Eye (tissue), 1 donor: ENCODE data around the gene TRPT1.
A peak's percentile ranks its signal among the peaks of the same experiment; 100 is the strongest.

Experiments
- DNase-seq: peaks from one replicate; pipeline ENCODE4 v3.0.0-alpha.2; 2015

Gene TRPT1

DNA sequence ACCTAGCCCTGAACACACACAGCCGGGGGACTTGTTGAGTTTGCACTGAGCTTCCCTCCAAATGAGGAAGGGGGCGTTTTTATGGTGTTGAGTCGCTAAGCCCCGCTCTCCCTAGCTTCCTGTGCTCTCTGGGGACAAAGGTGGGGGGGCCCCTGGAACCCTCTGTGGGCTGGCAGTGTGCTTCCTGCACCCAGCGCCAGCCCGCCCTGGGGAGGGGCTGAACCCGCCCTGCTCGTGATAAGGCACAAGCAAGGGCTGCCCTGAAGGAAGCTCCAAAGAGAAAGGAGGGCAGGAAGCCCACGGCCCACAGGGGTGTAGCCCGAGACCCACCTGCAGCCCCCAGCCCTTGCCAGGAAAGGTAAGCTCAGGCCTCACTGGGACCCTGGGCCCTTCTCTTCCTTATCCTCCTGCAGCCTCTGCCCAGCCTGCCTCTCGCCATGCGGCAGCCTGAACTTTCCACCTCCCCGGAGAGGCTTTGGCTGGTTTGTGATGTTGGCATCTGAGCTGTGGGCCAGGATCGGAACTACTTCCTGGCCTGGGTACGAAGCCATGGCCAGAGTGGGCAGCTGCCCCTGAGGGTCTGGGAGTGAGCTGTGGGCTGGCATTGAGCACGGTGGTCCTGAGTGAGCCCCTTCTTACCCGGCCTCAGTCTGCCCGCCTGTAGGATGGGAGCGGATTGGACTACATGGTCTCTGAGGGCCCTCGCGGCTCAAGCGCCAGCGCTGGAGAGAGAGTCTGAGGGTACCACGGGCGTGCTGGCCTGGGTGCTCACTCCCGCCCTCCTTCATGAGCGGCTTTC lies 19.3 kb downstream of the TRPT1 start, which contains the start of gene FERMT3:
Gene FERMT3 (plus strand): TSS at position 265 of the 799 bp plus-strand sequence. CDS start 644 bp downstream, outside the sequence.
- DNase-seq: no peak

DNA sequence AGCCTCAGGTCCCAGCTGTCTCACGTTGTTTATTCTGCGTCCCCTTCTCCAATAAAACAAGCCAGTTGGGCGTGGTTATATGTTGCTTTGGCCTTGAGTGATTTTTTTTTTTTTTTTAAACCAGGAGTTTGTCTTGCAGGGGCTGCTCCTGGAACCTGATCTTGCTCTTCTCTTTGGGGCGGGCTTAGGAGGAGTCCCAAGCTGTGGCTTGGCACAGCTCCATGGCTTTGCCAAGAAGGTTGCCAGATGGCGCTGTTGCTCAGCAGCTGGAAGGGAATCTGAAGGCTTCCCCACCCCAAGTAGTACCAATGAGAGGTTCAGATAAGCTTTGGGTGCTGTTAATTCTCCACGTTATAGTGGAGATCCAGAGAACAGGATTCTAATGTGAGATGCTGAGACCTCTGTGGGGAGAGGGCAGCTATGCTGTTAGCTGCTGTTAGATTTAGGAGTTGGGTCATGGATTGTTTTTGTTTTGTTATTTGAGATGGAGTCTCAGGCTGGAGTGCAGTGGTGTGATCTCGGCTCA lies 21.5 kb downstream of the TRPT1 start:
- DNase-seq: peak; percentile 93

DNA sequence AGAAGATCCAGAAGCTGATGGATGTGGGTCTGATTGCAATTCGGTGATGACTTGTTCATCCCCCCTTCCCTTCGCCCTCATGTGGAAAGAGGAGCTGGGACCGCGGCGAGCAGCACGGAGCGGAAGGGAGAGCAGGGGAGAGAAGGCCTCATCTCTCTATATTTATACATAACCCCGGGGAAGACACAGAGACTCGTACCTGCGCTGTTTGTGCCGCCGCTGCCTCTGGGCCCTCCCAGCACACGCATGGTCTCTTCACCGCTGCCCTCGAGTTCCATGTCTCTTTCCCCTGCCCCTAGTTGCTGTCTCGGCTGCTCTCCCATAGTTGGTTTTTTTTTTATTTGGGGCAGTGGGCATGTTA lies 21.9 kb downstream of the TRPT1 start:
- DNase-seq: no peak

DNA sequence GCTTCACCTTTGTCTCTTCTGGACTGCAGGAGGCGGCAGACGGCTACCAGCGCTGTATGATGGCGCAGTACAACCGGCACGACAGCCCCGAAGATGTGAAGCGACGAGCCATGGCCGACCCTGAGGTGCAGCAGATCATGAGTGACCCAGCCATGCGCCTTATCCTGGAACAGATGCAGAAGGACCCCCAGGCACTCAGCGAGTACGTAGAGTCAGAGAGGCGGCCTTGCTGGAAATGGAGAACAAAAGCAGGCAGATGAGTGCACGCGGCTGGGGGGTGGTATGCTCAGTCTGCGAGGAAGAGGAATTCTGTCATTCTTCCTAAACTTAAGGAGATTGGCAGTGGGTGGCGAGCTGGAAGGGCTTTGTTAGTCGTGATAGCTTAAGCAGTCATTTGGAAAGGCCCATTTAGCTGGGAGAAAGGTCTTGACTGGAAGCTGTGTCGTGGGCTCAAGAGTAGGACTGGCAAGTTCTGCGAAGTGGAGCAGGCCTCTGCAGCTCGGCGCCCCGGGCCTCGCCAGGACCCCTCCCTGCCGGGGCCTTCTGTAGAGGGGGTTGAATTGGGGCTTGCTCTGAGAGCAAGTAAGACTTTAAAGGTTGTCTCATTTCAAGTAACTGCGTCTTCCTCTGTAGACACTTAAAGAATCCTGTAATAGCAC lies 22.4 kb downstream of the TRPT1 start:
- peak; percentile 31 for DNase-seq

DNA sequence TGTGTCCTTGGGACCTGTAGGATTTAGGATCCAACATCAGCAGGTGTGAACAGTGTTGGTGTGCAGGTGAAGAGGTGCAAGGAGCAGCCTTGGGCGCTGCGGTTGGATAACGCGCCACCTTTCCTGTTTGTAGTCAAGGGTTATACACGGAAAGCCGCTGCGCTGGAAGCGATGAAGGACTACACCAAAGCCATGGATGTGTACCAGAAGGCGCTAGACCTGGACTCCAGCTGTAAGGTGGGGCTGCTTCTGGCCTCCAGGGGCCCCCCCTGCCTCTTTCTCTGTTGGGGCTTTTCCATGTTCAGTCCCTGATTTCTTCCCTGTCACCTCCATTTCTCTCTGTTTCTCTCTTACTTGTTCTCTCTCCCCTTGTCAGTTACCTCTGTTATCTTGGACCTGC lies 23.0 kb downstream of the TRPT1 start:
- no peak for DNase-seq

DNA sequence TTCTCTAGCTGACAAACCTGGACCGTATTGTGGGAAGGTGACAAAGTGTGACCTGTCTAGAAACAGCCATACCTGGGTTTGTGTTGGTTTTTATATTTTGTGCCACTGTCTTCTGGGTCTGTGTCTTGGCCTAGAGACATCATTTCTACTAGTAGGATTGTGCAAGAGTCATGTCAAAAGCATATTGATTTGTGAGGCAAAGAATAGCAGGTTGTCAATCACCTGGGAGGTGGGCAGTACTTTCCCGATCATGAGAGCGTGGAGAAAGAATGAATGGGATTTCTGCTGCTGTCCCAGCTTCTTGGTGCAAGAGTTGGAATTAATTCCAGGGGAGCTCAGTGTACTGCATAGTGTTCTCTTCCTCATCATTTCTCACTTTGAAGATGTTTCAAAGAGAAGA lies 24.4 kb downstream of the TRPT1 start:
- DNase-seq: no peak

DNA sequence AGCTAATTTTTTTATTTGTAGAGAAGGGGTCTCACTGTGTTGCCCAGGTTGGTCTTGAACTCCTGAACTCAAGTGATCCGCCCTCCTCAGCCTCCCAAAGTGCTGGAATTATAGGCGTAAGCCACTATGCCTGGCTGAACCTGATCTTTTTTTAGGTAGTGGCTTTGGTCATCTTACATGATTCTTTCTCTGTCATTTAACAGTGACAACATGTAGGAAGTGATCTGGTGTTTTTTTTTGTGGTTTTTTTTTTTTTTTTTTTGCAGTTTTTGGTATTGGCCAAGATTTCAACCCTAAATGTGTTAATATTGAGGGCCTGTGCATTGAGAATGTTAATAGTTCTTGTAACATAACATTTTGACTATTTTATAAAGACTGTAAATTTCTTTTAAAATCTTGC lies 27.5 kb downstream of the TRPT1 start:
- DNase-seq: no peak

DNA sequence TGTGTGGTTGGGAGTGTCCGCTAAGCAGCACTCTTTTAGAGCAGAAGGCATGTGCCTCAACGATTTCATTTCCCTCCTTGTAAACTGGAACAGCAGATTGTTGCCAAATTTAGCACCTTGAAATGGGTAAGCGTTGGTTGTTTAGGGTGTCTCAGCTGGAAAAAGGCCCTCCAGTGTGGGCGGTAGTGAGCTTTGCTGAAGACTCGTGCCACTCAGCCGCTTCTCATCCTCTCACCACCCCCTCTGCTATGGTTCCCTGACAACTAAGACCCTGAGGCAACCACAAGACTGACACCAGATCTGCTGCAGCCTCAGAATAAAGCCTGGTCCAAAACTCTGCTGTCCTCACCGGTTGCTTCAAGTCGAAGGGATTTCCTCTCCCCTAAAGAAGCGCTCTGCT lies 29.4 kb downstream of the TRPT1 start:
- DNase-seq: no peak

DNA sequence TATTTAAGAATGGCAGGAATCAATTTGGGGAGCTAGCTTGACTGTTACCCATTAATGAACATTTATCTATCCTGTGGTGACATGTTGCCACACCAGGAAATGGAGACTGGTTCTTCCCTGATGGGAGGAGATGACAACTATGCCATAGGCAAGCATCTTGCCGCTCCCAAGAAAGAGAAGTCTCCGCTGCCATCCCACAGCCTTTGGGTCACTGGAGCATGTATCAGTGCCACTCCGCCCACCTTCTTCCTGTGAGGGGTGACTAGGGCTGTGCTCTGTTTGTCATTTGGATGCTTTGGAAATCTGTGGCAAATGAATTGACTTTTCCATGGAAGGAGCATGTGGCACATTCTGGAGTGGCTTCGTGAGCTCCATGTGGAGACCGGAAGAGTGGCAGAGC lies 33.6 kb downstream of the TRPT1 start:
- no peak for DNase-seq

DNA sequence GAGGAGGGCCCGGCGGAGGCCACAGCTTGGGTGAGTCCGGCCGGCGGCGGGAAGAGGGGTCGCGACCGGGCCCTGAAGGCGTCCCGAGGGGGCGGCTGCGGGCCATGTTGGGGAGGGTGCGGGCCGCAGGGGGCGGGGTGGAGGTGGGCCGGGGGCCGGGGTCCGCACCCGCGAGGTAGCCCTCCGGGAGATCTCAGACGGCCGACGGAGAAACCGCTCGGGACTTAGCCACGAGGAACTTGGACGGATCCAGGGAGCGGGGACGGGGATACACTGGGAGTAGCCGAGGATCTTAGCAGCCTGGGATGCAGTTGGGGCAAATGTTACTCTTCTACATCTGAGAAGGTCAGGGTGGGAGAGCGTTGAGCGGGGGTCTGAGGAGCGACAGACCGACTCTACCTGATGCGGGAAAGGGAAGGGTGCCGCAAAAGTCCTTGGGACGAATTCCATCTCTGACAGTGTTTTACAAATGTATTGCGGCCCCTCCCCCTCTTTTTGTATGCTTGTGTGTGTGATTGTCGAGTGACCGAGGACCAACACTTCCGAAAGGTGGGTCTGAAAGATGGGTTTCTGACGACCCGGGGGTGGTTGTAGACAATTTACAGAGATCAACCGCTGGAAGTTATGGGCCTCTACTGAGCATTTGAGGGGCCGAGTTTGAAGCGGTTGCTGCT lies 39.4 kb downstream of the TRPT1 start:
- peak; percentile 54 for DNase-seq

DNA sequence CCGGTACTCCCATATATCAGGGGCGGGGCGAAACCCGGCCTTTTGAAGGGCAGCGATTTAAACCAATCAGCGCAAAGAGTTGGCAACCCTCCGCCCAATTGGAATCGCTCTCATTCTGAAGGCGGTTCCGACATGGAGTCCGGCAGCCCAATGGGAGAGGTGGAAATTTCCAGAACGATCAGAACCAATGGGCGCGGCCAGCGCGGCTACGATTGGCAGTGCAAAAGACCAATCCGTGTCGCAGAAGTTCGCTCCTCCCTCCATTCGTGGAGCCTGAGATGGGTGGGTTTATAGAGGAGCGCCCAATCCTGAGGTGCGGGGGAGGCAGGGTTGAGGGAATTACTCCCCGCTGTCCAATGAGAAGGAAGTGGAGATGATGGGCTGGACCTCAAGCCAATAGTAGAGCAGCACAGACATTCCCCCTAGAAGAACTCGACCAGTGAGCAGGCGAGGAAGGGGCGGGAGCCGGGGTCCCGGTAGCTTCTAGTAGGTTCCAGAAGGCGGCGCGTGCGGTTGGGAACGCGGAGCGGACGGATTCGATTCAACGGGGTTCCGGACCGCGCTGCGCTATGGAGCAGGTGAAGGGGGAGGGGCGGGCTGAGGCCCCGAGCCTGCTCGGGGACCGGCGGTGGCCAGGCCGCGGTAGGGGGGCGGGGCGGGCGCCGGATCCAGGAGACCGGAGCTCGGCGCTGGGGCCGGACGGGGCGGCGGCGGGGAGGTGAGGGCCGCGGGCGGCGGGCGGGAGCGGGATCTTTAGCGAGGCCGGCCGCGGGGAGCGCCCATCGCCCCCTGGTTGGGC lies 40.1 kb downstream of the TRPT1 start, which contains the start of gene STIP1:
Gene STIP1 (plus strand): TSS at position 479 of the 799 bp plus-strand sequence. CDS start 91 bp downstream, at position 570.
- DNase-seq: peak; percentile 100

DNA sequence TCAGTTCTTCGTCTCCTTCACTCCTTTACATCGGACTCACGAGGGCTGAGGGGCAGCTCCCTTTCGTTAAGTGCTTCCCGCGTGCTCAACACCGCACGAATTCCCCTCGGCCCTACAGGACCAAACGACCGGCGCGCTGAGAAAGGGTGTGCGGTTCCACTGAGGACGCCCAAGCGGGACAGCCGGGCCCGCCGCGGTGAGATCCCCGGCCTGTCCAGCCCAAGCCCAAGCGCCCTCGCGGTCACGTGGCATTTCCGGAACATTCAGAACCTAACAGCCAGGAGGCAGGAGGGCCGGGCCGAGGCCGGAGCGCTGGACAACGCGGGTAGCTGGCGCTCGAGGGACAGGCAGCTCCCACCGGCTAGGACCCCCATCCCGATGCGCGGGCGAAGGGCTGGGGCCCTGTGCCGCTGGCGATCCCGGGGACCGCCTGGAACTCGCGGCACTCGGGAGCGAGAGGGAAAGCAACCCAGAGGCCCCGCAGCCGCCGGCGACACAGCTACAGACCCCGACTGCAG lies 40.8 kb downstream of the TRPT1 start:
- DNase-seq: no peak

DNA sequence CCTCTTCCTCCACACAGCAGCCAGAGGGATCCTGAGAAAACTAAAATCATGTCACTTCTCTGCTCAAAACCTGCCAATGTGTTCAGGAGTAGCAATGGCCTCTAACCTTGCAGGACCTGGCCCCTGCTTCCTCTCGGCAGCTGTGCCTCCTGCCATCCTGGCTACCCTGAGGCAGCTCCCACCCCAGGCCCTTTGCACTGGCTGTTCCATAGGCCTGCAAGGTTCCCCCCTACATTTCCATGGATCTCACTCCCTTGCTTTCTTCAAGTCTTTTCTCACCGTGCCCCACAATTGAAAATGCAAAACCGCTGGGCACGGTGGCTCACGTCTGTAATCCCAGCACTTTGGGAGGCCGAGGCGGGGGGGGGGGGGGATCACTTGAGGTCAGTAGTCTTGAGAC lies 42.1 kb downstream of the TRPT1 start:
- DNase-seq: no peak

DNA sequence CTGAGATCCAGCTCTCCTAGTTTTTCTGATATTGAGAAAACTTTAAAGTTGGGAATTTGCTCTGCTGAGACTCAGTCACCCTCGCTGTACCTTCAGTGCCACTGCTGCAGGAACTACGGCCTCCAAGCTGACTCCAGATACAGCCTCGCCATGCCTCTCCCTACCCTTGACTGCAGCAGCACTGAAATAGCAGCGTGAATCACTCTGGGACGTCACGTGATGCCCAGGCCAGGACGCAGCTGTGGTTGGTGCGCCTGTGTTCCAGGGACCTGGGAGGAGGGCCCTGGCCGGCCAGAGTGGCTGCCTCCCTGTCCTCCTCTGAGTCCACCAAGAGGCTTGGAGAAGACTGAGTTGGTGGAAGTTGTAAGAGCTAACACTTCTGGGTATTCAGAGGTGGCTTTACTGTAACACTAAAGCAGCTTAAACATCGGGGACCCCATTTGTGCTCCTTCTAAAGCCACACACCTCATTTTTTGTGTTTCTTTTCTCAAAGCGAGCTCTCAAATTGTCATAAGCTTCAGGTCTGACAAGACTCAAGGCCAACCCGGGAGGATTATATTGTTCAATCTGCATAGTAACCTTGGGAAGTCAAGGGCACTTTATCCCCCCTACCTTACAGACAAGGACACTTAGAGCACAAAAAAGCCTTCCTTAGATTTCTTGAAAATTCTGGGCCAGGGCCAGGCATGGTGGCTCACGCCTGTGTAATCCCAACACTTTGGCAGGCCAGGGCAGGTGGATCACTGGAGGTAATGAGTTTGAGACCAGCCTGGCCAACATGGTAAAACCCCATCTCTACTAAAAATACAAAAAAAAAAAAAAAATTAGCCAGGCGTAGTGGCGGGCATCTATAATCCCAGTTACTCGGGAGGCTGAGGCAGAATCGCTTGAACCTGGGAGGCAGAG lies 44.2 kb downstream of the TRPT1 start:
- DNase-seq: peak; percentile 91

DNA sequence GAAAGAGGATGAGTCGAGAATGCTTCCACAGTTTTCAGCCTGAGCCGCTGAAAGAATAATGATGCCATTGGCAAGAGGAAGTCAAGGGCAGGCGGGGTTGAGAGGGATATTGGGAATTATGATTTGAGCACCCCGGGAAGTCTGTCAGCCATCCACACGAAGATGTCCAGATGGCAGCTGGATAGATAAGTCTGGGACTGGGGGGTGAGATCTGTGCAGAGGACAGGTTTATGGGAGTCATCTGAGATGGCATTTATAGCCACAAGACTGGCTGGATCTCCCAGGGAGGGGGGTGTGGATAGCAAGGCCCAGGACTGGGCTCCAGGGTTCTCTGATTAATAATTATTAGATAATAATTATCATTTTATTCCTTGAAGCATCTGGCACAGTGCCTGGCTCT lies 45.1 kb downstream of the TRPT1 start:
- peak; percentile 24 for DNase-seq

DNA sequence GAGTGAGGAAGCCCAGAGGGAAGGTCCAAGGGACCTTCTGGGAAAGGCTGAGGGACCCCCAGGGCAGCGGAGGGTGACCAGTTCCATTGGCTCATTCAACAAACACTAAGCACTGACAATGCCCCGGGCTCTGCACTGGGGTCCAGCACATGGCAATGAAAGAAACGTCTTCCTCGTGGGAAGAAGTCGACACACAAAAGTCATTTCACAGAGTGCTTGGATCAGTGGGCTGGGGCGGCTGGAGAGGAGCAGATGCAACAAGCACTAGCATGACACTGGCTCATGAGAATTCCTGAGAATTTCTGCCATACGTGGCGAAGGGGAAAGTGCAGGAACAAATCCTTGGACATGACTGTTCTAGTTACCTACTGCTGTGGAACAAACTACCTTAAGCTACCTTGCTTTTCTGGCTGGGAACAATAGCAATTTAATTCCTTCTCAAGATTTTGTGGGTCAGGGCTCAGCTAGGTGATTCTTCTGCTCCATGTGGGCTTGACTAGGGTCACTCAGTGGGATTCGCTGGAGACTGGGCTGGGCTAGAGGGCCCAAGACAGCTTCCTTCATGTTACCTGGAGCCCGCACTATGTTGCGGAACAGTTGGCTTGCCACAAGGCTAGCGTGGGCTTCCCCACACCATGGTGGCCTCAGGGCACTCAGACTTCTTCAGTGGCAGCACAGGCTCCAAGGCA lies 46.9 kb downstream of the TRPT1 start:
- DNase-seq: no peak

DNA sequence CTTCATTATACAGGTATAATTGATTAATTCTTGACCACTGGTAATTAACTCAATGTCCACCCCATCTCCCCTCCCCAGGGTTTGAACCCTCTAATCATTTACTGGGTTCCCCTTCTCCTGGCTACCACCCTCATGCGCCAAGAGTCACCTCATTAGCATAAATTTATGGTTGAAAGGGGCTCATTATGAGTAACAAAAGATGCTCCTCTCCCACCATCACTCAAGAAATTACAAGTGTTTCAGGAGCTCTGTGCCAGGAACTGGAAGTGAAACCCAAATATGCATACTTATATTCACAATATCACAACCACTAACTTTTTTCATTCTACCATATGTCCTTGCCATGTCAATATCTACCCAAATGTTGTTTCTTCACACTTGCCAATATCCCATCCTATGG lies 47.8 kb downstream of the TRPT1 start:
- no peak for DNase-seq

DNA sequence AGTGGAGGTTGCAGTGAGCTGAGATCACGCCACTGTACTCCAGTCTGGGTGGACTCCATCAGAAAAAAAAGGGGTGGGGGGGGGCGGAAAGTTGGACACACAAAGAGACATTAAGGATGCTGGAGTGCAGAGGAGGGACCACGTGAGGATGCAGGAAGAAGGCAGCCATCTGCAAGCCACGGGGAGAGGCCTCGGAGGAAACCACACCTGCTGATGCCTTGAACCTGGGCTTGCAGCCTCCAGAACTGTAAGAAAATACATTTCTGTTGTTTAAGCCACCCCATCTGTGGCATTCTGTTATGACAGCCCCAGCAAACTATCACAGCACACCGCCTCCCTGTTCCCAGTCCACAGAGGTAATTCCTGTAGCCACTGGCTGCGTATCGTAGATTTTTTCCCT lies 49.2 kb downstream of the TRPT1 start:
- DNase-seq: no peak
